IPS DF 19.7 (cell line): ENCODE results near the gene TRIM8.
A peak's percentile ranks its signal among the peaks of the same experiment; 100 is the strongest.

Experiments used
- DNase-seq: peaks from one replicate; pipeline ENCODE4 v3.0.0-alpha.2; 2013; ENCODE audit warnings: low read depth, low spot score

The TRIM8 gene, protein sequence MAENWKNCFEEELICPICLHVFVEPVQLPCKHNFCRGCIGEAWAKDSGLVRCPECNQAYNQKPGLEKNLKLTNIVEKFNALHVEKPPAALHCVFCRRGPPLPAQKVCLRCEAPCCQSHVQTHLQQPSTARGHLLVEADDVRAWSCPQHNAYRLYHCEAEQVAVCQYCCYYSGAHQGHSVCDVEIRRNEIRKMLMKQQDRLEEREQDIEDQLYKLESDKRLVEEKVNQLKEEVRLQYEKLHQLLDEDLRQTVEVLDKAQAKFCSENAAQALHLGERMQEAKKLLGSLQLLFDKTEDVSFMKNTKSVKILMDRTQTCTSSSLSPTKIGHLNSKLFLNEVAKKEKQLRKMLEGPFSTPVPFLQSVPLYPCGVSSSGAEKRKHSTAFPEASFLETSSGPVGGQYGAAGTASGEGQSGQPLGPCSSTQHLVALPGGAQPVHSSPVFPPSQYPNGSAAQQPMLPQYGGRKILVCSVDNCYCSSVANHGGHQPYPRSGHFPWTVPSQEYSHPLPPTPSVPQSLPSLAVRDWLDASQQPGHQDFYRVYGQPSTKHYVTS

DNA sequence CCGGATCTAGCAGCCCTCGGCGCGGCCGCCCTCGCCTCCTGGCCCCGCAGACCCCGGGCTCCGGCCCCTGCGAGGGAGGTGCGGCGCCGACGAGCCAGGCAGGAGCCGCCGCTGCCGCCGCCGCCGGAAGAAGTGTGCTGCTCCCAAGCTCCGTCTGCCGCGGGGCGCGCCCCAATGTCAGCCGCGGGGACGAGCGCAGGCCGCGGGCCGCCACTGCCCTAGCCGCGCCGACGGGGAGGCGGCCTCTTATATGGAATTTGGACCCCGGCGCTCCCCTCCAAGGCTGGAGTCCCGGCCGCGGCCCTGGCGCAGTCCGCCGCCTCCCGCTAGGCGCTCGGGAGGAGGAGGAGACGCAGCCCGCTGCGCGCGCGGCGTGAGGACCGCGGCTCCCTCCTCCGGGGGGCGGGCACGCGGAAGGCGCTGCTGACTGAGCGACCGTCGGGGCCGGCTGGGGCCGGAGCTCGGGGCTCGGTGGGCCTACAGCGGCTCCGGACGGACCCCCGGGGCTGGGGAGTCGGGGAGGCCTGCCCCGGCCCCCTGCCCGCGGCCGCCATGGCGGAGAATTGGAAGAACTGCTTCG, at the start of gene TRIM8:
Gene TRIM8 (plus strand): TSS at position 414 of the 580 bp plus-strand sequence. CDS start 139 bp downstream, at position 553.
- DNase-seq, result no peak

DNA sequence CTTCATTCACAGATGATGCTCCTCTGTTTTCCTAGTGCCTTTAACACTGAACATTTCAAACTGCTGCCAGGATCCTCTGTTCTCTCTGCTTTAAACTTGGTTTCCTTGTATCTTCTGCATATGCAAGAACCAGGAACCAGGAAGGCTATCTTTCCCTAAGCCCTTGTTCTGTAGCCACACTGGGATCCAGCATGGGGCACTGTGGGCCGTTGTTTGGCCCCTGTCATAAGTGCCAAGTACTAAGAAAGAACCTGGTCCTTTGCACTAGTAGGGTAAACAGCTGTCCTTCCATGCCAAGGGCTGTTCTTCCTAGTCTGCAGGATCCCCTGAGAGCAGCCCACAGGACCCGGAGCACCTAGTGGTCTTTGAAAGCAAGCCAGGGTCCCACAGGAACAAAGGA, 49.0 kb upstream of the TRIM8 start:
- no peak for DNase-seq

DNA sequence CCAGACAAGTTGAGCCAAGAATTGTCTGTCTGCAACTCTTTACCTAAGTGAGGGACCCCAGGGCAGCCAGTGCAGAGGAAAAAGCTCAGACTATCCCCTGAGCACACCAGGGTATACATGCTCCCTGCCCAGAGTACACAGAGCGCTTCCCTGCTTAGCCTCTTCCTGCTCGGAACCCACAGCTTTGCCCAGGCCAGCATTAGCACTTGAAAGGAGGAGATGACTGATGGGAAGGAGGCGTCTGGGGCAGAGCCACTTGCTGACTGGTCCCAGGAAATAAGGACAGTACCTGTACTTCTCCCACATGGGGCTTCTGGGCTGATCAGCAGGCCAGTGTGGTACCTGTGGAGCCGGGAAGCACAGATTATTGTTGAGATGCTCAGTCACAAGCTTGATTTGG, 48.4 kb upstream of the TRIM8 start:
- no peak for DNase-seq

DNA sequence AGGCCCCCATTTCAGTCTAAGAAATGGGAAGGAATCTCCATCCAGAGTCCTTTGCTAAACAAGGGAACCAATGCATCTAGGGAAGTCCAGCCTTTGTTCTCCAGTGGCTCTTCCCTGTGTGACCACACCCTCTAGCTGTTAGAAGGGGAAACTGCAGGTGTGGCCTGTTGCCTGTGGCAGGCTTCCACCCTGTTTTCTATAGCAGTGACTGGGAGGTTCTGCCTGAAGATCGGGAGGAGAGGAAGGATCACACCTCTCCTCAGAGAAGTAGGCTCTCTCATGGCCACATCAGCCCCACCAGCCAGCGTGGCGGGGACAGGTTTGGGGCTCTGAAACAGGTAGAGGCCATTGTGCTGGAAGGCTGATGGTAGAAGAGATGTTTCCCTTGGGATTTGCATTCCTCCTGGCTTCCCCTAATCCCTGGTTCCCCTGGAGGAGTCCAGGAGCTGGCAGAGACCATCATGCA, 47.7 kb upstream of the TRIM8 start:
- DNase-seq, result peak; percentile 61

DNA sequence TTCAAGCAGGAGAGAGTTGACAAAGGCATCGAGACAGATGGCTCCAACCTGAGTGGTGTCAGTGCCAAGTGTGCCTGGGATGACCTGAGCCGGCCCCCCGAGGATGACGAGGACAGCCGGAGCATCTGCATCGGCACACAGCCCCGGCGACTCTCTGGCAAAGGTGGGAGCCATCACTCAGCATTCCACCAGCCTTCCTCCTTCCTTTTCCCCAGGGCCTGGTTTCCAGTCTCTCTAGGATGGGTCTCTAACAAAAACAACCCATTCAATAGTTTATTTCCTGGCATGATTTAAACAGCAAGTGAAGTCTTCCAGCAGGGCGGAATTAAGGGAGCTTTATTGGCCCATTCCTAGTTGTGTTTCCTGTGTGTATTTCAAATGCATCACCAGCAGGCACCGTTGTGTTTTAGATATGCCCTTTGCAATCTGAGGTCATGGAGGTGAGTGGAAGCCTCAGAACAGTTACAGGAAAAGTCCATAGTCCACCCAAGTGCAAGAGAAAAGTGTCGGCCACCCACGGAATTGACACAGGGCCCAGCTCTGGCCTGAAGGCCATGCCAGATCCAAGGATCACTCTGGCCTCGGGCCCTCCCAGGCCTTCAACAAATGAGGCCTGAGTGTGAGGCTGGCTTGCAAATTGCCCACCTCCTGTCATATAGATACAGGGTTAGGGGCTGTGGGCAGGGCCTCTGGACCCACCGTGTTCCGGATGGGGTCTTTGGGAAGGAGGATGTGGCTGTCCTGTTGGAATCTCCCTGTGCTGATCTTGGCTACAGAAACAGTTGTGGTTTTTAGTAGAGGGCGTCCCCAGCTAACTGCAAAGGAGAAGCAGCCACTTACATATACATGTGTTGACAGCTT, 46.9 kb upstream of the TRIM8 start:
- no peak for DNase-seq

DNA sequence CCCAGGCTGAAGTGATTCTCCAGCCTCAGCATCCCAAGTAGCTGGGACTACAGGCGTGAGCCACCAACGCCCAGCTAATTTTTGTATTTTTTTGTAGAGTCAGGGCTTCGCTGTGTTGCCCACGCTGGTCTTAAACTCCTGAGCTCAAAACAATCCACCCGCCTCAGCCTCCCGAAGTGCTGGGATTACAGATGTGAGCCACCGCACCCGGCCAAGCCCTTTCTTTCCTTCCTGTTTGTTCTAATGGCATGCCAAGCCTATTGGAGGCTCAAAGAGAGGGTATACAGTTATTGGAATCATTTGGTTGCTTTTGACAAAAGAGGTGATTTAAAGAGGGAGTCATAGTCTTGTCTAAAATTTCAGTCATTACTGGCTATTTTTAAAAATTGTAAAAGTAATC, 46.0 kb upstream of the TRIM8 start:
- no peak for DNase-seq

DNA sequence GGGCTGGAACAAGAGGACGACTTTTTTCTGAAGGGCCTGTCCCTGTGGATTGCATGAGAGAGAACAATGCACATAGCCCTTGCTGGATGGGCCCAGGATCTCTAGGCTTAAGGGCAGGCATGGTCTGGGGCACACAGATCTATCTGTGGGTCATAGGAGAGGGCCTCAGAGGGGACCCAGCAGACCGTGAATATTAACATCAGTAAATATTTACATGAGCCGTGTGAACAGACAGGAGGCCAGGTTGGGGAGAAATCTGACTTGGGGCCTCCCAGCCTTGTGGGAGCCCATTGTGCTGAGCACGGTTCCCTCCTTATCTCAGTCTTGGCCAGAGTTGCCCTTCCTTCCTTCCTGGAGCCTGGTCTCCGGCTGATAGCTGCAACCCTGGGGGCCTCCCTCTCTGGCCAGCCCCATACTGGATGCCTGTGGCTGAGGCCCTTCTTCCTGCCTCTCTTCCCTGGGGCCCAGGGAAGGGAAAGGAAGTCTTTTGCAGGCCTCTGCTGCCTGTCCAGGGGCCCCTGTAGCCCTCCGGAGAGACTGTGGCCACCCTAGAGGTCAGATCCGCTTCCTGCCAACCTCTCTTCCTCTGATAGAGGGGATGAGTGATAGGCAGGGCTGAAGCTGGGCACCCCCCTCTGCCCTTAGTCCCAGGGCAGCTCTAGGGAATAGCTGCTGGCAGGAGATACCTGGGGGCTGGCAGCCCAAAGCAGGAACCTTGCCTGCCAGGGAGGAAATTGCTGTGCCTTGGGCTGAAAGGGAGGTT, 44.5 kb upstream of the TRIM8 start:
- no peak for DNase-seq

DNA sequence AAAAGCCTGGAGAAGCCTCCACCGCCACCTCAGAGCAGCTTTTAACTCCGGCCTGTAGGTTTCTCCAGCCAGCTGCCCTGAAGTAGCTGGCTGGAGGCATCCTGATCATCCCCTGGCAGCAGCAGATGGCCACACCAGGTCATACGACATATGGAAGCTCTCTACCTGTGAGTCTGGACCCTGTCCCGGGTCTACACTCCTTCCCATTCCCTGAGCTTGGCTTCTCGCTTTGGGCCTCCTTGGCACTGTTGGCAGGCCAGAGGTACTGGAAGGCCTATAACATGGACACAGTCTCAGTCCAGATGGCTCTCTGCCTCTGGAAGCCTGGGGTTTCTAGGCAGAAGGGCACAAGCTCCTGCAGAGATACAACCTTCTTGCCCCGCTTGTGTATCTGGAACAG, 43.5 kb upstream of the TRIM8 start:
- no peak for DNase-seq

DNA sequence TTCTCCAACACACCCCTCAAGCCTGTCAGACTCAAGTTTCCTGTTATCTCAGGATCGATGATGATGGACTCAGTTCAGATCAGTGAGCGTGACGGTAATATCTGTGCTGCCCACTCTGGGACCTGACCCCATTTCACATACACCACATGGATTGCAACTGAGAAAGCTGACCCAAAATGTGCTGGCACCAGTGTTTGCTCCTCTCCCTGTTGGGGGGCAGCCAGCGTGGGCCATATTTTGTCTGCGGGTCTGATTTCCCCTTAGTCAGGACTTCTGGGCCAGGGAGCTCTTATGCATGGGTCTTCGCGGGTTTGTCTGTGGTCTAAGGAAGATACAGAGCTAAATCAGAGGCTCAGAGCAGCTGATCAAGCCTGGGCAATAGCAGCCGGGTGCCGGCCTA, 42.6 kb upstream of the TRIM8 start:
- no peak for DNase-seq

DNA sequence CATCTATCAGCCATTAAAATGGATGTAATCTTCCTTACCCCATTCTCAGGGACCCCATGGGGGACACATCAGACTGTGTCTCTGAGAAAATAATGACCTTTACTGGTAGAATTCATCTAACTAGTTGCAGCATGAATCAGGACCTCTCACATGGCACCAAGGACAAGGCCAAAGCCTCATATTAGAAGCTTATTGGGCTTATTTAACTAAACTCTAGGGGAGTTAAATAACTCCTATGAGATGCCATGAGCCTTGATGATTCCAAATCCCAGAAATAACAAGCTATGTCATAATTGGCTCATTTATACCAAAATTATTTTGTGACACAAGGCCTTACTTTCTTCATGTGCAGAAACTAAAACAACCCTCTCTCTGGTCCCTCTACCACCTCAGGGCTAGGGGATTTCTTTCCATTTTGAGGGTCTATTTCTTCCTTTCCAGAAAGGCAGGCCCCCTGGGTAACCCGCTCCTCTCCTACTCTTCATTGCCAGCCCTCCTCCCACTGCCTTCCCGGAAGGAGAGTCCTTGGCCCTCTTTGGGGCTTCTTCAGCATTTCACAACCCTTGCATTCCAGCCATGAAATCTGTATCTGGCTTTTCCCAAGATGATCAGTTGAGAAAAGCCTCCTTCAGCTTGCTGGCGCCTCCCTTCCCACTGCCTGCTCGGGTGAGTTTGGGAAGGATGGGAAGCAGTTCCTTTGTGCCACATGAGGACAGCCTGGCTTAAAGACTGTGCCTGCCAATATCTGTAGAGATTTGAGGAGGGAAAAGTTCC, 41.8 kb upstream of the TRIM8 start:
- no peak for DNase-seq

DNA sequence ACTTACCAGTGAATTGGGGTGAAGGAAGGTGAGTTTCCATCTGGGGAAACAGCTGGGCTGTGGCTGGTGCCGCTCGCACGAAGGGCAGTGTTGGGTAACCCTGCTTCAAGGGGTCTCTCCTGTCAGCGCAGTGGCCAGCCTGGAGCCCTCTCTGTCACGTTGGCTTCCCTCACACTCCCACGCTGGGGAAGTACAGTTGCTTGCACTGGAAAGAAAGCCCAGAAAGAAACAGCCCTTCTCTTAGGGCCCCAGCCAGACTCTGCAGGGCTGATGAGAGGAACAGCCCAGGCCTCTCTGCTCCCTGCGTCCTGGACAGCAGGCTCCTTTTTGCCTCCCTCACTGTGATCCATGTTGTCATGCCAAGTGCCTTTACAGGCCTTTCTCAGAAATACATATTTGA, 40.3 kb upstream of the TRIM8 start:
- DNase-seq, result no peak

DNA sequence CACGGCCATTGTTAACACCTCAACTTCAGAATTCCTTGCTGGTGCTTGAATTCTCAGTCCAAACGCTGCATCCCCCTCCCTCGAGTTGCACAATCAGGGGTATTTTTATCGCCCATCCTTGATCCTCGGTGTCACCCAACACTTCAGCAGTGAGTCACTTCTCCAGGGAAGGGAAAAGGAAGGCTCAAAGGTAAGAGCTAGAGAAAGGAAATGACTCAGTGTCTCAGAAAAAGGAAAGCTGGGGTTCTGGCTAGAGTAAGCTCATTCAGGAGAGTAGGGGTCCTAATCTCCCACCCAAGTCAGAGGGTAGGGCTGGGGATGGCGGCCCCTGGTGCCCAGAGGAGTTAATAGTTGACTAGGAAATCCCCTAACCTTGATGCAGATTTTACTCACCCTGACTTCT, 39.8 kb upstream of the TRIM8 start:
- DNase-seq, result no peak

DNA sequence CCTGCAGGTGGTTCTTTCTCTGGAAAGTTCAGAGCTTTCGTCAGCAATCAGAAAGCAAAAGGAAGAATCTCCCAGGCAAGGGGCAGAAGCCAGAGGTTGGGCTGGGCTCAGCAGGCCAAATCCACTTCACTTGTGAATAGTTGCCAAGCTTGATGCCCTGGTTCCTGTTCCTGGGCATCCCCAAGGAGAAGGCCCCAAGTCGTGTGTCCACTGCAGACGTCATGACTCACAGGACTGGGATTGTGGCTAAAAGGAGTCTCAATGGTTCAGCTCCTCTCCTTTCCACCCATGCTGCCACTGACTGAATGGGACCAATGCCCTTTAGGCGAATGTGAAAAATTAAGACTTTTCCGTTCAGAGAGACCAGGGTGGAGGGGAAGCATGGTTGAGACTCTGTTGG, 38.6 kb upstream of the TRIM8 start:
- DNase-seq, result no peak

DNA sequence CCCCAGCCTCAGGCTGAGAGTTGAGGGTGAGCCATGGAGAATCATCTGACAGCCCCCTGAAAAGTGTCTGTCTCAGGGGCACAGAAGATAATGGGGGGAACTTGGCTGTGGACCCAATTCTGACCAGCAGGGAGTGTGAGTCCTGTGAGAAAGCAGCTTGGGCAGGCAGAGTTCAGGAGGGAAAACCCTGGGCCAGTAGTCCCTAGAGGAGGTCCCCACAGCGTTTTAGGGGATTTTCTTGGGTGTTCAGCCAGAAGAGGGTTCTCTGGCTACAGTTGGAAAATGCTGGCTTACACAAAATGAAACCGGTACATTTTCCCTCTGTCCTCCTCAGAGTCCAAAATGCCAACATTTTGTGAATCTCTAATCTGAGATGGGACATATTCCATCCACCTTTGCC, 35.8 kb upstream of the TRIM8 start:
- no peak for DNase-seq

DNA sequence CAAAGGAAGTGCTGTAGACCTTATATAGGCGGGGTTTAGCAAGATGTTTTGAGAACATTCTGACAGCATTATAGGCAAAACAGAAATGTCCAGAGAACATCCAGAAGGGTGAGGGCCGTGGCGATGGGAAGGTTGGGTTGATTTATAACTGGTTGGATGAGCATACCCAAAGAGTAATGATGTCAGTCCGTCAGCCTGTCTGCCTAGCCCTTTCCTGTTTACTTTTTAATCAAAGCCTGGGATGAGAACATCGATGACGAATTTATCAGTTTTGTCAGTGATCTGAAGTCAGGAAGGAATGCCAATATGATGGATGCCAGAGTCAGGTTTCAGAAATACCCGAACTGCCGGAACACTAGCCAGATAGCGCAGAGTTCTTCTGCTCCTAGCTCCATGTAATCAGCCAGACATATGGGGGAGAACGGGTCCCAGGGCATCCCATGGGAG, 33.8 kb upstream of the TRIM8 start:
- DNase-seq, result no peak

DNA sequence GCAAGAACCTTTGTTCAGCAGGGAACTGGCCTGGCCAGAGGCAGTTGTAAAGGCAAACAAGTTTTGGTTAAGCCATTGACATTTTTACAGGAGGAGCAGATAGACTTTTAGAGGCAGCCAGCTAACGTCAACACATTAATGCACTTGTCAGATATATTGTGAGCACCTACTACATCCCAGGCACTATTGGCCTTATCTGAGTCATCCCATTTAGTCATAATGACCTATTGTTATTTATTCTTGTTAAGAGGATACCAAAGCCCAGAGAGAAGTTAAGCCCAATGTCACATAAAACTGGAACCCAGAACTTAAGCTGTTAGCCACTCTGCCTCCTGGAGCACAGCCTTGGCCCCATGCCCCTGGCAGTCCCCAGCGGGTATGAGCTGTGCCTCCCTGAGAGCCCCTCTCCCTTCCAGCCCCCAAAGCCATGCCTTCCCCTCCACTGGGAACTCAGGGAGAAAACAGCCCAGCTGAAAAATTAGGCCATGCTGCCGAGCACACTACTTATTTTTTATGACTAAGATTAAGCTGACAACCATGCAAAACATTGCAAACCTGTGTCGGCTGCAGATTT, 32.7 kb upstream of the TRIM8 start:
- no peak for DNase-seq

DNA sequence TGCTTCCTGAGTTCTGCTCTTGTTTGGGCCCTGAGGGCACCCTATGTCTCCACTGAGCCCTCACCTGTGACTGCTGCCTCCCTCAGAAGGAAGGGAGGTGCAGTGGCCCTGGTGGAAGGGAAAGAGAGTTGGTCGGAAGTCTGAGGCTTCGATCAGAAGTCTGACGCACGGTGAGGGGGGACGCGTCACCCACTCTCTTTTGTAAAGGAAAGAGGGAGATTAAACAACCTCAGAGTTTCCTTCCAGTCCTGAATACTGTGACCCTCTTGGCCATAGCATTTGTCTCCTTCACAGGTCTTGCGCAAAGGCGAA, 31.4 kb upstream of the TRIM8 start:
- DNase-seq, result no peak

DNA sequence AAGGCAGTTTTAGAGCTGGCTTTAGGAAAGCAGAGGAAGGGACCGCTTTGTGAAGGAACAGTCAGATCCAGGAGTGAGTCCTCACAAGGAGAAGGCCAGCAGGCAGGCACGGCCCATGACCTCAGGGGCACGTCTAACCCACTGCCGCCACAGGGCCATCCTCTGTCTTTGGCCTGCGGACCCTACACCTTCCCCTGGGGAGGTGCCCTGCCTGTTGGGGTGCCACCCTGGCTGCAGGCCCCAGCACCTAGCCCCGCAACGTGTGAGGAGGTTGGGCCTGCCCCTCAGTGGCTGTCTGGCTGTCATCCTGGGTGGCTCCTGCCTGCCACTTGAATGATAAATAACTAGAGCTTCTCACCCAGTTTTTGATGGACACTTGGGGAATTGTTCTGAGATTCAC, 31.0 kb upstream of the TRIM8 start:
- DNase-seq, result no peak

DNA sequence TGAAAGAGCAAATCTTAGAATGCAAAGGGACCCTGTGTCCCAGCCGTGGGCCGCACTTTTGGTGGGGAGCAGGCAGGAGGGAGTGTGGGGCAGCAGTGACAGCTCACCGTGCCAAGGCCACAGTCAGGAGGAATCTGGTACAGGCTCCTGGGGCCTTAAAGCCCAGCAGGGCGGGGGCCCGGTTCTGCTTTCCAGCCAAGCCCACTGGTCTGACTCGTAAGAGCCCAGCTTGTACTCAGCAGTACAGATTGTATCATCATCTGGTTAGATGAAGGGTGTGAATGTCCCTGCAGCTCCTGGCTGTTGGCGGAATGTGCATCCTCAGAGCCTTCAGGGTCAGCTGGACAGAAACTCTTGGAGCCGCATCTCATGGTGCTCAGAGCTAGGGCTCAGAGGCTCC, 30.5 kb upstream of the TRIM8 start:
- DNase-seq, result no peak

DNA sequence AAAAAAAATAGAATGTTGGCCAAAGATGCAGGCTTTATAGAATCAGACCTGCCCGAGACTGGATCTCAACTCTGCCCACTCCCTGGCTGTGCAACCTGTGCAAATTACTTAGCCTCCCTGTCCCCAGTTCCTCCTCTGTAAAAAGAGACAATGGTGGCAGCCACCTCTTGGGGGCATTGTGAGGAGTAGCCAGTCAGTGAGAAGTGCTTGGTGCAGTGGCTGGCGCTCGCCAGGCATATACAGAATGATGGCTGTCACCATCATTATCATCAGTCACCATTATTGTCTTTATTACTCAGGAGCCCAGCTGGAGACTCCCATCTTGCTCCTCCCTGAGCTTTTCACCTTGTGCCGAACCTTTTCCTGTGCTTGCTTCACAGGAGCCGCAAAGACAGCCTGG, 29.4 kb upstream of the TRIM8 start:
- DNase-seq, result no peak
